Measurements from ENCODE around the gene PPIL6.

The PPIL6 gene

DNA sequence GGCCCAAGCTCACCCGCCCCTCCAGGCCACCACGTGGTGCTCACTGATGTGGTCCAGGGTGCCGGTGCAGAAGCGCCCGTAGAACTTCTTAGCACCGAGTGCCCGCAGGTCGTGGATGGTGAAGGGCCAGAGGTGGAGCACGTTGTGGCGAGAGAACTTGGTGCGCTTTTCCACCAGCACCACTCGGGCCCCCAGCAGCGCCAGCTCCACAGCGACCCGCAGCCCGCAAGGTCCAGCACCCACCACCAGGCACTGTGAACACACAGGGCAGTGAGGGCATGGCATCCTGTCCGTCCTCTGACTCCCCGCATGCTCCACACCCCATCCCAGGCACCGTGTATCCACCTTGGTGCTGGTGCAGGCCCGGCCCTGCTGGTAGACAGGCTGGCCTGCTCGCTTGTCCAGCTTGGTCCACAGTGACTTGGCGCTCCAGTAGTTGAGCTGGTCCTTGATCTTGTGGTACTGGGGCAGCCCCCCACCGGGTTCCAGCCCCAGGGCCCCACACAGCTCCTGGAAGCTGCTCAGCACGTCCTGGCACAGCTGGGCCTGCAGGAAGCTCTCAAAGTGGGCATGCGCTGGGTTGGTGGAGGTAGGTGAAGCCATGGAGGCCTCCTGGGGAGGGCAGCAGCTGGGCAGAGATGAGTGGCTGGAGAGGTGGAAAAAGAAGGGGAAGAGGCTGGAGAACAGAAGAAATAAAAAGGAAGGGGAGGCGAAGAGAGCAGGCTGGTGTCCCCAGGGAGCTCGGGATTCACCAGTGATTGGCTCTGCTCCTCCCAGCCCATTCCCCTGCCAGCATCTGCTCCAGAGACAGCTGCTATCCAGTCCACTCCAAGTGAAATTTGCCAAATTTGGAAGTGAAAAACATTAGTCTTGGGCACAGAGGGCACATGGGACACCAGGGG is 13.4 kb upstream of the PPIL6 start:
- H3K4me1 ChIP-seq (ENCODE audit: control insufficient read depth, insufficient read depth, low read length), result peaks cover 37% of the 10 kb centered on the region
- H3K9me3 ChIP-seq (replicated peaks; ENCODE audit: low read length), result no peaks in the 10 kb centered on the region
- H3K36me3 ChIP-seq (ENCODE audit: insufficient read depth, low read length), result peaks cover 46% of the 10 kb centered on the region
- H3K9ac ChIP-seq (ENCODE audit: low read depth, low read length), result peak overlapping the region; percentile 89
- H3K4me3 ChIP-seq (ENCODE audit: low read length), result peak overlapping the region; percentile 95
- H3K27me3 ChIP-seq (ENCODE audit: control insufficient read depth, insufficient read depth, low read length), result no peaks in the 10 kb centered on the region
- peak overlapping the region; percentile 92 for H3K4me2 ChIP-seq (ENCODE audit: low read length)

GRCh38 chr6:109453156-109453555 is 12.7 kb upstream of the PPIL6 start:
- no peaks in the 10 kb centered on the region for H3K27me3 ChIP-seq (ENCODE audit: control insufficient read depth, insufficient read depth, low read length)
- peaks cover 52% of the 10 kb centered on the region for H3K36me3 ChIP-seq (ENCODE audit: insufficient read depth, low read length)
- H3K4me1 ChIP-seq (ENCODE audit: control insufficient read depth, insufficient read depth, low read length), result peaks cover 33% of the 10 kb centered on the region
- peak overlapping the region; percentile 95 for H3K4me3 ChIP-seq (ENCODE audit: low read length)
- H3K4me2 ChIP-seq (ENCODE audit: low read length), result peak overlapping the region; percentile 92
- H3K9ac ChIP-seq (ENCODE audit: low read depth, low read length), result no peak overlapping the region
- no peaks in the 10 kb centered on the region for H3K9me3 ChIP-seq (replicated peaks; ENCODE audit: low read length)

DNA sequence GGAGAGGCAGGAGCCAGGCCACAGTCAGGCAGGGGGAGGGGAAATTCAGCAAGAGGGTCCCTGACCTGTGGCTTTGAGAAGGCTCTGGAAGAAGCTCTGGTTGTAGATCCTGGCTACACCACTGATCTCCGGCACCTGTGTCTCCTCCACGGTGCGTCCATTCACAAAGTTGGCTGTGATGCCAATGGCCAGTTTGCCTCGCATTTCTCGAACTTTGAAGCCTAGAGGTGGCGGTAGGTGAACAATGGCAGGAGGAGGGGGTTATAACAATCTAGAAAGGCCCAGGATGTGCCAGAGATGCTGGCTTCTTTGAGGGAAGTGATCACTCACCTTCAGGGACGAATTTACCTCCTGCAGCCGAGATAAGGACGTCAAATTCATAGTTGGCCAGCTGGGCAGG is 11.8 kb upstream of the PPIL6 start:
- no peak overlapping the region for H3K9ac ChIP-seq (ENCODE audit: low read depth, low read length)
- no peaks in the 10 kb centered on the region for H3K27me3 ChIP-seq (ENCODE audit: control insufficient read depth, insufficient read depth, low read length)
- H3K36me3 ChIP-seq (ENCODE audit: insufficient read depth, low read length), result peaks cover 57% of the 10 kb centered on the region
- no peak overlapping the region for H3K4me2 ChIP-seq (ENCODE audit: low read length)
- H3K4me3 ChIP-seq (ENCODE audit: low read length), result no peak overlapping the region
- no peaks in the 10 kb centered on the region for H3K9me3 ChIP-seq (replicated peaks; ENCODE audit: low read length)
- peaks cover 25% of the 10 kb centered on the region for H3K4me1 ChIP-seq (ENCODE audit: control insufficient read depth, insufficient read depth, low read length)

- Histone ChIP-seq H3K4me2 (ENCODE audit: low read length) (no peak overlapping the region), H3K9me3 (replicated peaks; ENCODE audit: low read length) (no peaks in the 10 kb centered on the region), H3K27me3 (ENCODE audit: control insufficient read depth, insufficient read depth, low read length) (no peaks in the 10 kb centered on the region), H3K36me3 (ENCODE audit: insufficient read depth, low read length) (peaks cover 65% of the 10 kb centered on the region), H3K4me1 (ENCODE audit: control insufficient read depth, insufficient read depth, low read length) (peaks cover 17% of the 10 kb centered on the region), H3K4me3 (ENCODE audit: low read length) (no peak overlapping the region), H3K9ac (ENCODE audit: low read depth, low read length) (no peak overlapping the region)
Observed at GRCh38 chr6:109451376-109451775, 10.9 kb upstream of the PPIL6 start.

DNA sequence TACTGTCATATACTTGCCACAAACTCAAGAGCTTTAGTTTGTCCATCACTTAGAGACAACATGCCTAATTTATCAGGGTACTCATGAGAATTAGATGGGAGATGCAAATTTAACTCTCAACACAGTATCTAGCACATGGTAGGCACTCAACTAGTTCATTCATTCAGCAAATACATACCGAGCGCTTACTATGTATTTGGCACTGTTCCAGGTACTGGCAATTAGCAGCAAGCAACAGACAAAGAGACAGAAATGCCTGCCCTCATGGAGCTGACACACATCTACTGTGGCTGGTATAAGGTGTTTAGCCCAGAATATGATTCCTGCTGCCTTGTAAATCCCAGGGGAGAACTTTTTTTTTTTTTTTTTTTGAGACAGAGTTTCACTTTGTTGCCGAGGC is 10.4 kb upstream of the PPIL6 start:
- no peaks in the 10 kb centered on the region for H3K27me3 ChIP-seq (ENCODE audit: control insufficient read depth, insufficient read depth, low read length)
- no peak overlapping the region for H3K4me2 ChIP-seq (ENCODE audit: low read length)
- H3K36me3 ChIP-seq (ENCODE audit: insufficient read depth, low read length), result peaks cover 71% of the 10 kb centered on the region
- no peak overlapping the region for H3K4me3 ChIP-seq (ENCODE audit: low read length)
- H3K9me3 ChIP-seq (replicated peaks; ENCODE audit: low read length), result no peaks in the 10 kb centered on the region
- no peak overlapping the region for H3K9ac ChIP-seq (ENCODE audit: low read depth, low read length)
- H3K4me1 ChIP-seq (ENCODE audit: control insufficient read depth, insufficient read depth, low read length), result peaks cover 17% of the 10 kb centered on the region

GRCh38 chr6:109449795-109450673 is 9.6 kb upstream of the PPIL6 start:
- Histone ChIP-seq H3K4me2 (ENCODE audit: low read length) (no peak overlapping the region), H3K36me3 (ENCODE audit: insufficient read depth, low read length) (peaks cover 78% of the 10 kb centered on the region), H3K9ac (ENCODE audit: low read depth, low read length) (no peak overlapping the region), H3K4me3 (ENCODE audit: low read length) (no peak overlapping the region), H3K9me3 (replicated peaks; ENCODE audit: low read length) (no peaks in the 10 kb centered on the region), H3K27me3 (ENCODE audit: control insufficient read depth, insufficient read depth, low read length) (no peaks in the 10 kb centered on the region), H3K4me1 (ENCODE audit: control insufficient read depth, insufficient read depth, low read length) (peaks cover 17% of the 10 kb centered on the region)

- no peaks in the 10 kb centered on the region for H3K9me3 ChIP-seq (replicated peaks; ENCODE audit: low read length)
- H3K9ac ChIP-seq (ENCODE audit: low read depth, low read length), result no peak overlapping the region
- H3K36me3 ChIP-seq (ENCODE audit: insufficient read depth, low read length), result peaks cover 86% of the 10 kb centered on the region
- H3K4me1 ChIP-seq (ENCODE audit: control insufficient read depth, insufficient read depth, low read length), result peaks cover 12% of the 10 kb centered on the region
- H3K4me2 ChIP-seq (ENCODE audit: low read length), result no peak overlapping the region
- no peaks in the 10 kb centered on the region for H3K27me3 ChIP-seq (ENCODE audit: control insufficient read depth, insufficient read depth, low read length)
- no peak overlapping the region for H3K4me3 ChIP-seq (ENCODE audit: low read length)
Observed at GRCh38 chr6:109449064-109449794, 8.8 kb upstream of the PPIL6 start.

DNA sequence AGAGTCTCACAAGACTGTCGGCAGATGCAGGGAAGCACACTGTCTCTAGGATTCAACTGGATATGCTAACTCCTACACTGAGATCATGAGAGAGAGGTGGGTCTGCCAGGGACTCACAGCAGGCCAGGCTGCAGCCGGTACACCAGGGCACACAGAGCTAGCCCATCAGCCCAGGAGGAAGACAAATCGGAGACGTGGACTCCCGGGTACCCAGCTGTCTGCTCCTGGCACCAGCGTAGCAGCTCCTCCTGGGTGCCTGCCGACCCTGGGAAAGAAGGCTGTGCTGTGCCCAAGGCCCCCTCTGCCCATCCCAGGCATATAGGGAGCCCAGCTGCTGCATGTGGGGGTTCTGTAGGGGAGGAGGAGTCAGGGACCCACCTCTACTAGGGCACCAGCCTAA is 8.2 kb upstream of the PPIL6 start:
- no peaks in the 10 kb centered on the region for H3K9me3 ChIP-seq (replicated peaks; ENCODE audit: low read length)
- no peak overlapping the region for H3K4me3 ChIP-seq (ENCODE audit: low read length)

GRCh38 chr6:109447878-109448555 is 7.6 kb upstream of the PPIL6 start:
- H3K4me3 ChIP-seq (ENCODE audit: low read length), result no peak overlapping the region
- H3K27me3 ChIP-seq (ENCODE audit: control insufficient read depth, insufficient read depth, low read length), result no peaks in the 10 kb centered on the region
- peaks cover 89% of the 10 kb centered on the region for H3K36me3 ChIP-seq (ENCODE audit: insufficient read depth, low read length)
- no peak overlapping the region for H3K9ac ChIP-seq (ENCODE audit: low read depth, low read length)
- no peaks in the 10 kb centered on the region for H3K4me1 ChIP-seq (ENCODE audit: control insufficient read depth, insufficient read depth, low read length)
- no peaks in the 10 kb centered on the region for H3K9me3 ChIP-seq (replicated peaks; ENCODE audit: low read length)
- no peak overlapping the region for H3K4me2 ChIP-seq (ENCODE audit: low read length)

More for the DNA sequence above, 8.2 kb upstream of the PPIL6 start:
- peaks cover 89% of the 10 kb centered on the region for H3K36me3 ChIP-seq (ENCODE audit: insufficient read depth, low read length)
- H3K4me1 ChIP-seq (ENCODE audit: control insufficient read depth, insufficient read depth, low read length), result peaks cover 6% of the 10 kb centered on the region
- H3K4me2 ChIP-seq (ENCODE audit: low read length), result no peak overlapping the region
- no peaks in the 10 kb centered on the region for H3K27me3 ChIP-seq (ENCODE audit: control insufficient read depth, insufficient read depth, low read length)
- H3K9ac ChIP-seq (ENCODE audit: low read depth, low read length), result no peak overlapping the region

DNA sequence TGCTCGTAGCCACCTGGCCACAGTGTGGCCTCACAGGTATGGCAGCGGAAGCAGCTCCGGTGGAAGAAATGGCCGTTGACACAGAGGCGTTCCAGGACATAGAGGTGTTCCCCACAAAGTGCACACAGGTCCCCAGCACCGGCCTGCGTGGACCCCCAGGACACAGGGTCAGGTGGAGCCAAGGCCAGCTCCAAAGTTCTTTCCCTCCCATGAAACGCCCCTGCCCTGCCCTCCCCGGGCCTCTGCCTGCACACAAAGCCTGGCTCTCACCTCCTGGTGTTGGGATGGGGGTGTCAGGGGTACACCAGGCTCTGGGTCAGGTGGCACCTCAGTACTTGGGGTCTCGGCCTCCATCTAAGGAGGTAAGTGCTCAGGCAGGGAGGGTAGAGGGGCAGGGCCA is 6.7 kb upstream of the PPIL6 start:
- Histone ChIP-seq H3K9ac (ENCODE audit: low read depth, low read length) (no peak overlapping the region), H3K4me2 (ENCODE audit: low read length) (no peak overlapping the region), H3K4me1 (ENCODE audit: control insufficient read depth, insufficient read depth, low read length) (no peaks in the 10 kb centered on the region), H3K27me3 (ENCODE audit: control insufficient read depth, insufficient read depth, low read length) (no peaks in the 10 kb centered on the region), H3K9me3 (replicated peaks; ENCODE audit: low read length) (no peaks in the 10 kb centered on the region), H3K36me3 (ENCODE audit: insufficient read depth, low read length) (peaks cover 89% of the 10 kb centered on the region), H3K4me3 (ENCODE audit: low read length) (no peak overlapping the region)

DNA sequence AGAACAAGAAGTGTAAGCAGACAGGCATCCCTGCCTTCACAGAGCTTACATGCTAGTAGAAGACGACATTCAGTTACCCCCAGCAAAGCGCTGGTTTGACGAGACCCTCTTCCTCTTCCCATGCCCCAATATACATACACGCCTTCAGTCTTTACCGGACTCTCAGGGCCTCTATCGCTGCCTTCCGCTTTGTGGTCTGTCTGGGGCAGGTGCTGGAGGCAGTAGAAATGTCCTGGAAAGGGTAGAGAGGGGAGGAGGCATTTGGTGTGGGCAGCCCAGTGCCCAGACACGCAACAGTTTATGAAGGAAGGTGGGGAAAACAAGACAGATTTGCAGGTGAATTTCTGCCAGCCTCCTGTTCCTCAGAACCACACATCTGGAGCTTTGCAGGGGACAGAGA is 6.1 kb upstream of the PPIL6 start:
- peaks cover 84% of the 10 kb centered on the region for H3K36me3 ChIP-seq (ENCODE audit: insufficient read depth, low read length)
- no peak overlapping the region for H3K4me2 ChIP-seq (ENCODE audit: low read length)
- H3K4me3 ChIP-seq (ENCODE audit: low read length), result no peak overlapping the region
- no peak overlapping the region for H3K9ac ChIP-seq (ENCODE audit: low read depth, low read length)
- peaks cover 5% of the 10 kb centered on the region for H3K4me1 ChIP-seq (ENCODE audit: control insufficient read depth, insufficient read depth, low read length)
- H3K27me3 ChIP-seq (ENCODE audit: control insufficient read depth, insufficient read depth, low read length), result no peaks in the 10 kb centered on the region
- H3K9me3 ChIP-seq (replicated peaks; ENCODE audit: low read length), result no peaks in the 10 kb centered on the region

All from skeletal muscle satellite cell (primary cell).